IPS DF 4.7 (cell line): Measurements from ENCODE around the gene NME4.
"Not testable (repeated sequence)": the region's sequence is repeated elsewhere in the genome, so short reads cannot be mapped to it uniquely, and the experiment has no call there.

Experiments used
- DNase-seq: peaks from one replicate; pipeline ENCODE4 v3.0.0-alpha.2; 2013; ENCODE audit warnings: low spot score; ENCODE audit errors: extremely low read depth

Gene NME4

DNA sequence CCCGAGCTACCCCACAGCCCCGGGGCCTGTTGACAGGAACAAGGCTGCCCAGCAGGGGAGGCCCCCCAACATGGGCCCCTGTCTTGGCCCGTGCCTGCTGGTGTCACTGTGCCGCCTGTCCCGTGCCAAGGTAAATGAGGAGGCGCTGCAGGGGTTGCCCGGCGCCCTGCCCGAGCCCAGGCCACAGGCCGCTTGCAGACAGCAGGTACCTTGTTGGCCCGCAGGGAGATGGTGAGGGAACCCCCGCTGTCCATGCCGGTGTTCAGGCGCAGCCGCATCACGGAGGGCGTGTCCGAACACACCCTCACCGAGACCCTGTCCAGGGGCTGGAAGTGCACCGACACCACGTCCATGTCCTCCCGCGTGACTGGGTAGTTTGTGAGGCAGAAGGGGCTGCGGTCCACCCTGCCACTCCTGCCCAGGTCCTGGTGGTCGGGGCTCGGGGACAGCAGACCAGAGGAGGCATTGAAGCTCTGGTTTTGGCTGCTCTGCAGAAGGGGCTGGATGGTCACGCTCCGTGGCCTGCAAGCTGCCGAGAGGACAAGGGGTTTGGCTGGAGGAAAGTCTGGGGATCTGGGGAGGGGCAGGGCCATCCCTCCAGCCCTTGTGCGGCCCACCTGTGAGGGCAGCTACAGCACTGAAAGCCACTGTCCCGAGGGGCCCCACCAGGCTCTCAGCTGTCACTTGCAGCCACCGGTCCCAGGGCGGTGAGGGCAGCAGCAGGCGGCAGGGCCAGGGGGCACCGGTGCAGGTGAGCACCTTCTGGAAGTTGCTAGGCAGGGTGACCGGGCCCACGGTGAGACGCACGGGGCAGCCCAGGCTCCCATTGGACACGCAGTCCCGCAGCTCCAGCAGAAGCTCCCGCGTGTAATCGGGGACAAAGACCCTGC lies 20.8 kb upstream of the NME4 start:
- DNase-seq: no peak

DNA sequence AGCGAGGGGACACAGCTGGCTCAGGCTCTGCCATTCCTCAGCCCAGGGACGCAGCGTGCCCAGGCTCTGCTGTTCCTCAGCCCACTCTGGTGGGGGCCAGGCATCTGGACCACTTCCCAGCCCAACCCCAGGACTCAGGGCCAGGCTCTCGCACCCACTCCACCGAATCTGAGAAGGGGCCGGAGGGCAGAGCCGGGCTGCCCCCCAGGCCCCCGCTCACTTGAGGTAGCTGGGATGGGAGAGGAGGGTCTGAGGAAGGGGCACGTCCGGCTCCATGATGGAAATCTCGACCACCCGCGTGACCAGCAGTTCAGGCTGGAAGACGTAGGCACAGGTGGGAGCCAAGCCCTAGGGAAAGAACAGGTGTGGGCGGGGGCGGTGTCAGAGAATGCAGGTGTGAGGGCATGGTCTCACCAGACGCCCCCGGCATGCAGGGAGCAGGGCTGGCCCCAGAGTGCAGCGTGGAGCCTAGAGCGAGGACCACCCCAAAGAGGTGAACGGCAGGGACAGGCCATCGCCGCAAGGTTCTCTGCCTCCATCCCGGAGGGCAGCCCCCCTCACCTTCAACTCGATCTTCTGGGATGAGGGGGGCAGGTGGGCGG lies 20.1 kb upstream of the NME4 start:
- no peak for DNase-seq

DNA sequence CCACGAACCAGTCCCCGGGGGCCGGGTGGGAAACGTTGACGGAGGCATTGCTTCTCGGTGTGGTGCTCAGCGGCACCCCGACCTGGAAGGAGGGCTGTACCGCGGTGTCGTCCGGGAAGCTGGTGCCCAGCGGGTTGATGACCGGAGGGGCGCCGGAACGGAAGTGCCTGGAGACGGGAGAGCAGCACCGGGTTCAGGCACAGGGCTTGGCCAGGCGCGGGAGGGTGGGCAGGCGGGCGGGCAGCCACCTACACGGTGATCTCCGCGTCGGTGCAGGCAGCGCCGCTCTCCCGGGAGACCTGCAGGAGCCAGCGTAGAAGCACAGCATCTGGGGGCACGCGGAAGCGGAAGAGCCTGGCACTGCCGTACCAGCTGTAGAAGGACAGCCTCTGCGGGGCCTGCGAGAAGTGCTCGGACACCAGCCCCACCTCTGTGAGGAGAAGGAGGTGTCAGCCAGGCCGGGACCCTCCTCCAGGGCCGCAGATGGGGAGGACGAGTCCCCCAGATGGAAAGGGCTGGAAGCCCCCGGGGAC lies 19.5 kb upstream of the NME4 start:
- no peak for DNase-seq

DNA sequence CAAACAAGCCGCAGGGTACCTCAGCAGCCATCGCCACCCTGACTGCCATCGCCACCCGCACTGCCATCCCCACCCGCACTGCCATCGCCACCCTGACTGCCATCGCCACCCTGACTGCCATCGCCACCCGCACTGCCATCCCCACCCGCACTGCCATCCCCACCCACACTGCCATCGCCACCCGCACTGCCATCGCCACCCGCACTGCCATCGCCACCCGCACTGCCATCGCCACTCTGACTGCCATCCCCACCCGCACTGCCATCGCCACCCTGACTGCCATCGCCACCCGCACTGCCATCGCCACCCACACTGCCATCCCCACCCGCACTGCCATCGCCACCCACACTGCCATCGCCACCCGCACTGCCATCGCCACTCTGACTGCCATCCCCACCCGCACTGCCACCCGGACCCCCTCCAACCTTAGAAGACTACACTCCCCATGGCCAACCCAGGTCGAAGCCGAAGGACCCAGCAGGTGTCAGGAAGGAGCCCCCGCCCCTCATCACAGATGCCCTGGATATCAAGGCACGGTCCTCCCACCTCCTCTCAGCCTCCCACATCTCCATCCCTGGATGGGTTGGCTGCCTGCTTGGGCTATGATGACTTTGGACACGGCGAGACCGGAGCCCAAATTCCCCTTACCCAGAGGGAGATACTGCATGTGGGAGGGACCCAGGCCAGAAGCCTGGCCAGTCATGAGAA lies 18.7 kb upstream of the NME4 start:
- DNase-seq: not testable (repeated sequence)

DNA sequence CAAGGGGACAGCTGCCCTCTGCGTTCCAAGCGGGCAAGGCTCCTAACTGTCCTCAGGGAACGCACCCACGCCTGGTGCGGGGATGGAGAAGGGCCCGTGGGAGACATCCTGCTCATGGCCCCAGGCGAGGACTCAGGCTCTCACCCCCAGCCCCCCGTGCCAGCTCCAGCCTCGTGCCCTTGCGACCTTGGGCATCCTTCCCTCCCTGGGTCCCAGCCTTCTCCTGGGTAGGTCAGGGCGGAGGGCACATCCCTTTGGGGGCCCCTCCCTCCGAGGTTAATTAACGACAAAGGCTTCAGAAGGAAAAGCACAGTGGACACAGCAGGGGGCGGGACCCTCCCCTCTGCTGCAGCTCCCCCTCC lies 18.2 kb upstream of the NME4 start:
- DNase-seq: no peak

DNA sequence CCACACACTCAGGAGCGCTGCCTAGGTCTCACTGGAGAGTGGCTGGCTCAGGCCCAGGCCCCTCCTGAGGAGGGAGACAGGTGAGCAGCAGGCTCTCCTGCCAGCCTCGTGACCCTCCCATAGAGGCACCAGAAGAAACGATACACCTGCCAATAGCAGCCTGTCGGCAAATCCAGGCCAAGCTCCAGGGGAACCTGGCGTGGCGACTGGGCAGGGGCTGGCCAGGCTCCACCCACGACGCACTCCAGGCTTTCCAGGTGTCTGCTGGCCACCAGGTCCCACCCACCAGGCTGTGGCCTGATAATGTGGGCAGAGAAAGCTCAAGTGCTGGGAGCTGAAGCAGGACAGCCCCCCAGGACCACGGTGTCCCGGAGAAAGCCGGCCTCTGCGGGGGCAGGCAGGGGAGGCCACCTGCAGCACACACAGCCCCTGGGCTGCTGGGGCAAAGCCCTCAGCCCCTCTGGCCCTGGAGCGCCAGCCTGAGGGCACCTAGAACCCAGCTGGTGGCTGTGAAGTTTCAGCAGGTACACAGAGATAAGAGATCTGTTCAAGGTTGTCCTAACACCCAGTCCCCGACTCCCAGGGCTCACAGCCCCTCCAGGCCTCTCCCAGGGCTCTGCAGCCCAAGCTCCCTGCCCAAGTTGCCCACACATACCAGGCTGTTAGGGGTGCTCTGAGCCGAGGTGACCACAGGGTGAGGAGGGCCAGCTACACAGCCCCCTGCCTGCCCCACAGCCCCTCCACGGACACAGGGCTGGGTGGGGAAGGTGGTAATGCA lies 17.6 kb upstream of the NME4 start:
- DNase-seq: no peak

DNA sequence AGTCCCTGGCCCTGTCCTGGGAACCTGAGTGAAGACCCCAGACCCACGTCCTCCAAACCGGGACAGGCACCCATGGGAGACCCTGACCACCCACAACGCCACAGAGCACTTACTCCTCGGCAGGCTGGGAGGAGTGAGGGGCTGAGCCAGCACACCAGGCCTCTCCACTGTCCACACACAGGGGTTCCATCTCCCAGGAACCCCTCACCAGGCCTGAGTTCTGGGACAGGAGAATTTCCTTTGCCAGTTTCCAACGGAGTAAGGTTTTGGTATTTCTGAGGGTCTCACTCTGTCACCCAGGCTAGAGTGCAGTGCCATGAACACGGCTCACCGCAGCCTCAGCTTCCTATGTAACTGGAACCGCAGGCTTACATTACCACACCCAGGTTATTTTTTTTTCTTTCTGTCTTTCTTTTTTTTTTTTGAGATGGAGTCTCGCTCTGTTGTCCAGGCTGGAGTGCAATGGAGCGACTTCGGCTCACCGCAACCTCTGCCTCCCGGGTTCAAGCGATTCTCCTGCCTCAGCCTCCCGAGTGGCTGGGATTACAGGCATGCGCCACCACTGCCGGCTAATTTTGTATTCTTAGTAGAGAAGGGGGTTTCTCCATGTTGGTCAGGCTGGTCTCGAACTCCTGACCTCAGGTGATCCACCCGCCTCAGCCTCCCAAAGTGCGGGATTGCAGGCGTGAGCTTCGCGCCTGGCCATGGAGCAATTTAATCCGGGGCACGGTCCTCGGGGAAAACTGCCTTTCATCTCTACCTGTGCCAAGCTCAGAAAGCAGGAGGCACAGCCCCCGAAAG lies 16.8 kb upstream of the NME4 start:
- no peak for DNase-seq

DNA sequence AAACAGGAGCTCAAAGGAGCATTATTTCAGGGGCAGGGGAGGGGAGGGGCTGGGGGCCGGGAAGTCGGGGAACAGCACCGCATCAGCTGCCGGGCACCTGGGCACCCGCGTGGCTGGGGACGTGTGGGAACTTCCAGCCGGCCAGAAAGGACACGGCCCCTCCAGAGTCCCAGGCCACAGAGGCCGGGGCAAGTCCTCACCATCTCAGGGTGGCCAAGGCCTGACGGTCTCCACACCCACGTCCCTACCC lies 16.3 kb upstream of the NME4 start:
- no peak for DNase-seq

DNA sequence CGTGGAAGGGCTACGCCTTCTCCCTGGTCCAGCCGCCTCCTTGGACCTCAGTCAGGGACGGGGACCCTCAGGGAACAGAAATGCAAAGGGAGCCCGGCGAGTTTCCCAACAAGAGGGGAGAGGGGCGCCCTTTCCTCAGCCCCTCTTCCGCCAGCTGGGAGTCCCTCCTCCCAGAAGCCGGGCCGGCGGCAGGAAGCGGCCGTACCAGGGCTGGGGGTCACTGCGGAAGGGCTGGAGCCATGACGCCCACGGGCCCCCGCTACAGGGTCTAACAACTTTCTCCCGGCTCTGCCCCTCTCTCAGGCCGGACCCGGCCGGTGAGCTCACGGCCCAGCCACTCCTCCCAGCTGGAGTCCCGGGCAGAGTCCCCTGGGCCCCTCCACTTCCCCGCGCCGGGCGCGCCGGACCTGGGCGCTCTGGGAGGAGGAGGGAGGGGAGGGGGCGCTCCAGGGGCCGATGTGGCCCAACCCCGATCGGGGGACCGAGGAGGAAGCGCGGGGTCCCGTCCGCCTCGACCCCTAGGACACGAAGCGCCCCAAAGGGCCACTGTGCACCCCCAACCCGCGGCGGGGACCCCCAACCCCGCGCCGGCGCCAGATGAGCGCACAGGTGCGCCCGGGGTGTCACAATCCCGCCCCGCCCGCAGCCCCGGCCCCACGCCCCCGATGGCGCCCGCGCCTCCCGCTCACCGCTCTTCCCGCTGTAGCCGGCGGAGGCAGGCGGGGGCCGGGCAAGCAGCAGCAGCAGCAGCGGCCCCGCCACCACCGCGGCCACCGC lies 15.8 kb upstream of the NME4 start:
- no peak for DNase-seq

DNA sequence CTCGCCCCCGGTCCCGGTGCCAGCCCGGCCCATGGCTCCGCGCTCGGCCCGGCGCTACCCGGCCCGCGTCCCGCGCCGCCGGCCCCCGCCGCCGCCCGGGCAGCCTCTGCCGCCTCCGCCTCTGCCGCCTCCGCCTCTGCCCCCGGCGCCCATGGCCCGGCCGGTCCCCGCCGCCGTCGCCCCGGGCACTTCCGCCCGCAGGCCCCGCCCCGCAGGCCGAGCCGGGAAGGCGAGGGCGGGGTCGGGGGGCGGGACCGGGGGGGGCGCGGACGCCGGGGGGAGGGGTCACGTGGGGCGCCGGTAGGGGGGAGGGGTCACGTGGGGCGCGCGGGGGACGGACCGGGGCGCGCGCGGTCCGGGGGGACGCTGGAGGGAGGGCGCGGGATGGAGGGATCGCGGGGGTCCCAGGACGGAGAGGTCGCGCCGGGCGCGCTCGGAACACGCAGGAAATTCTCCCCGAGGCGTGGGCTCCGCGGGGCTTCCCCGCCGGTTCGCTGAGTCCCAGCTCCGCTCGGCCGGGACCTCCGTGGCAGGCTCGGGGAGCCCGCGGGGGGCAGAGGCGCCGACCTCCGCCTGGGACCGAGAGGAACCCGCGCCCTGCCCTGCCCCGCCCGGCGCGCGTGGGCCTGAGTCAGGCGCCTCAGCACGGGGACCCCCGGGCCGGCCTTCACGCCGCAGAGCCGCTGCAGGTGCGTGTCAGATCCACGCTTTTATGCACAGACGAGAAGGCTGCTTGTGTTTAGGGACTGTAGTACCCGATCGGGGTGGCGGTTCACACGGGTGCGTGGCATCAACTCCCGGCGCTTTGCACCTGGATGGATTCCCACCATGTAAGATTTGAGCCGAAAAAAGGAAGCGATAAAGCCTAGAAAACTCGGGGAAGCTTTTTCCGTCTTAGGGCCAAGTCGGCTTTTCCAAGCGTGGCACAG lies 14.9 kb upstream of the NME4 start, which contains the start of gene PGAP6:
PGAP6 (minus strand) TSS at position 190 of the 929 bp plus-strand sequence; CDS start at position 33, 157 bp downstream.
- DNase-seq: no peak

DNA sequence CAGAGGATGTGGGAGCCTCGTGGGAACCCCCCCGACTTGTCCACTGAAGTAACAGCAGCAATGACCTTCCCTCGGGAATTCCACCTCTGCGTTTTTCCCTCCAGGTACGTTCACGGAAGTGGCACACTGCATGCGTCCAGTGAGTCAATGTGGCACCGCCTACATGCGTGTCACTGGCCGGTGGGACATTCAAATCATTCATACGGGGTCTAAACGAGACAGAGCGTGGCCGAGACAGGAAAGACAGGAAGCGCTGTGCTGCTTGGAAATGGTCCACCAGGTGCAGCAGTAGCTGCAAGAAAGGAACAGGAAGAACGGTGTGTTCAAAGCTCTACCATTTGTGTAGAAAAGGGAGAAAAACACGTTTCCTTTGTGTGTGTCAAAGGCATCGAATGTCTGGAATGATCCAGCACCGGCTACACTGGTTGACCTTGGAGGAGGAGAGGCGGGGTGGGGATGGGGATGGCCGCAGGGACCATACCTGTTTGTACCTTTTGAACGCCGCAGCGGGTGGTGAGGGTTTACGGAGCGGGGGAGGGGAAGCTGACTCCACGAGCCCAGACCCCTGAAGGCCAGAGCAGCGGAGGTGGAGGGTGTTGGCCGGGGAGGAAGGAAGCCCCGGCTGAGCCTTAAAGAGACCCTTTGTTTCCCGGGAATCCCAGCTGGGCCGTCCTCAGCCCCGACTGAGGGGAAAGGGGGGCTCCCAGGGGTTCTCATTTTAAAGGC lies 13.5 kb upstream of the NME4 start:
- no peak for DNase-seq

DNA sequence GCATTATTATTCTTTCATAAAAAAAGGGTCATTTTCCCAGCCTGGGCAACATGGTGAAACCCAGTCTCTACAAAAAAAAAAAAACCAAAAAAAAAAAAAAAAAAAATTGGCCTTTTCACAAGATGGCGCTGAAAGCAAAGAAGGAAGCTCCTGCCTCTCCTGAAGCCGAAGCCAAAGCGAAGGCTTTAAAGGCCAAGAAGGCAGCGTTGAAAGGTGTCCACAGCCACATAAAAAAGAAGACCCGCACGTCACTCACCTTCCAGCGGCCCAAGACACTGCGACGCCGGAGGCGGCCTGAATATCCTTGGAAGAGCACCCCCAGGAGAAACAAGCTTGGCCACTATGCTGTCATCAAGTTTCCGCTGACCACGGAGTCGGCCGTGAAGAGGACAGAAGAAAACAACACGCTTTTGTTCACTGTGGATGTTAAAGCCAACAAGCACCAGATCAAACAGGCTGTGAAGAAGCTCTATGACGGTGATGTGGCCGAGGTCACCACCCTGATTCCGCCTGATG lies 10.3 kb upstream of the NME4 start:
- no peak for DNase-seq

DNA sequence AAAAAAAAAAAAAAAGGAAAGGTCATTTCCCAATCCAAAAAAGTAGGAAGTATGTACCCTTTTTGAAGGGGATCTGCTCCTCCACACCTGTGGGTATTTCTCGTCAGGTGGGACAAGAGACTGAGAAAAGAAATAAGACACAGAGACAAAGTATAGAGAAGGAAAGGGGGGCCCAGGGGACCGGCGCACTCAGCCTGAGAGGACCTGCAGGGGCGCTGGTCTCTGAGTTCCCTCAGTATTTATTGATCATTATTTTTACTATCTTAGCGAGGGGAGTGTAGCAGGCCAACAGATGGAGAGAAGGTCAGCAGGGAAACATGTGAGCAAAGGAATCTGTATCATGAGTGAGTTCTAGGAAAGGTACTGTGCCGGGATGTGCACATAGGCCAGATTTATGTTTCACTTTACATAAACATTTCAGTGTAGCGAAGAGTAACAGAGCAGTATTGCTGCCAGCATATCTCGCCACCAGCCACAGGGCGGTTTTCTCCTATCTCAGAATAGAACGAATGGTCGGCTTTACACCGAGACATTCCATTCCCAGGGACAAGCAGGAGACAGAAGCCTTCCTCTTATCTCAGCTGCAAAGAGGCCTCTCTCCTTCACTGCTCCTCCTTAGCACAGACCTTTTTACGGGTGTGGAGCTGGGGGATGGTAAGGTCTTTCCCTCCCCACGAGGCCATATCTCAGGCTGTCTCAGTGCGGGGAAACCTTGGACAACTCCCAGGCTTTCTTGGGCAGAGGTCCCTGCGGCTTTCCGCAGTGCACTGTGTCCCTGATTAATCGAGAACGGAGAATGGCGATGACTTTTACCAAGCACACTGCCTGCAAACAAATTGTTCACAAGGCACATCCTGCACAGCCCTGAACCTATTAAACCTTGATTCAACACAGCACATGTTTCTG lies 9.0 kb upstream of the NME4 start:
- not testable (repeated sequence) for DNase-seq

DNA sequence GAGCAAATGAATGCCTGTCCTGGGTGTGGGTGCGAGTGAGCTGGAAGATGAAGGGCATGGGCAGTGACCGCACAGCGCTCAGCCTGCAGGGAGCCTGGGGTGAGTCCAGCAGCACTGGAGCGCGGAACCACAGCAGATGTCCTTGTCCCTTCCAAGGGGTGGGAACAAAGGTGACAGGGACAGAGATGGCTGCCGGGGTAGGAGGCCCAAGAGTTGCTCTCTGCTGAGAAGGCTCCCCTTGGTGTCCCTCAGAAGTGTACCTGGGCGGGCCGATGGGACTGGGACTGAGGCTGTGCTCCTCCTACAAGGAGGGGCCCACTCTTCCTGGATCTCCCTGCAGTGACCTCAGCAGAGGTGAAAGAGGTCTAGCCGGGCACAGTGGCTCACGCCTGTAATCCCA lies 7.6 kb upstream of the NME4 start:
- DNase-seq: no peak

DNA sequence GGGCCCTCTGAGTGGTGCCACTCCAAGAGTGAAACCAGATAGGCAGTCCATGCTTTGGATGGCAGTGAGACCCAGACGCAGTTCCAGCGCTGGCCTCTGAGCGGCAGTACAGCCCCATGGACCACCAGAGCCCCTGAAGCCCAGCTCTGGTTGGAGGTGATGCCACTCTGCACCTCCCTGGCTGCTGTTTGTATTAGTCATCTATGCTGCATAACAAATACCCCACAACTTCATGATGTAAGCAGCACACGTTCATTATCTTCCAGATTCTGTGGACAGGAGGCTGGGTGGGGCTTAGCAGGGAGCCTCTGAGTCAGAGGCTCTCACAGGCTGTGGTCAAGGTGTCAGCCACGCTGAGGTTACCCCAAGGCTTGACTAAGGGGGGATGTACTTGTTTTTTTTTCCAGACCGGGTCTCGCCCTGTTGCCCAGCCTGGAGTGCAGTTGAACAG lies 5.1 kb upstream of the NME4 start:
- DNase-seq: no peak

DNA sequence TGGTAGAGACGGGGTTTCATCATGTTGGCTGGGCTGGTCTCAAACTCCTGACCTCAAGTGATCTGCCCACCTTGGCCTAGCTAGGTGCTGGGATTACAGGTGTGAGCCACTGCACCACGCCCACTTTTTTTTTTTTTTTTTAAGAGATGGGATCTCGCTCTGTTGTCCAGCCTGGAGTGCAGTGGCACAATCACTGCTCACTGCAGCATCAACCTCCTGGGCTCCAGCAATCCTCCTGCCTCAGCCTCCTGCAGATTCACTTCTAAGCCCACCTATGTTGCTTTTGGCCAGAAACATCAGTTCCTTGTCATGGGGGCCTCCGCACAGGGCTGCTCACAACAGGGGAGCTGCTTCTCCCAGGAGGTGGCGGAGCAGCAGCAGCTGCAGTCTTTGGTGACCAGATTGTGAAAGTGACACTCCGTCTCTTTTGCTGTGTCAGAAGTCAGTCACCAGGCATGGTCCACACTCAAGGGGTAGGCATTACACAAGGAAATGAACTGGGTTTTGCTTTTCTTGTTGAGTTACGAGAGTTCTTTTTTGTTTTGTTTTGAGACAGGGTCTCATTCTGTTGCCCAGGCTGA lies 4.5 kb upstream of the NME4 start:
- no peak for DNase-seq

DNA sequence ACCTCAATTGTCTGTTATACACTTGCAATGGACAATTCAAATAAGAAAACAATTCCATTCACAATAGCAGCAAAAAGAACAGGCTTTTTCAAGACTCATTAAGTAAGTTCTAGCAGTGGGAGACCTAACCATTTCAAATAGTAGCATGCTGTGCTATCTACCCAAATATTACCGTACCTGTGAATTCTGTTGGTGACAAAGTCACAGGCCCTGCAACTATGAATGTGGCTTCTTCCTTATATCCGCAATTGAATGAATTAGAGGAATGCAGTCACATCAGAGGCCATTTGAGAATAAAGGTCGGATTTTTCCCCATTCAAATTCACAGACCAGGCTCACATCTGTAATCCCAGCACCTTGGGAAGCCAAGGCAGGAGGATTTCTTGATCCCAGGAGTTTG lies 800 bp upstream of the NME4 start:
- DNase-seq: no peak
